ENCODE results near the gene GOLGA6L6. TPM values are rescaled to one million over a fixed set of nuclear protein-coding genes. Genes with fewer than 3 reads are reported as not detected.
"Not testable (repeated sequence)": the region's sequence is repeated elsewhere in the genome, so short reads cannot be mapped to it uniquely, and the experiment has no call there.

The GOLGA6L6 gene
- not detected for polyA plus RNA-seq (ENCODE audit: insufficient read length)

DNA sequence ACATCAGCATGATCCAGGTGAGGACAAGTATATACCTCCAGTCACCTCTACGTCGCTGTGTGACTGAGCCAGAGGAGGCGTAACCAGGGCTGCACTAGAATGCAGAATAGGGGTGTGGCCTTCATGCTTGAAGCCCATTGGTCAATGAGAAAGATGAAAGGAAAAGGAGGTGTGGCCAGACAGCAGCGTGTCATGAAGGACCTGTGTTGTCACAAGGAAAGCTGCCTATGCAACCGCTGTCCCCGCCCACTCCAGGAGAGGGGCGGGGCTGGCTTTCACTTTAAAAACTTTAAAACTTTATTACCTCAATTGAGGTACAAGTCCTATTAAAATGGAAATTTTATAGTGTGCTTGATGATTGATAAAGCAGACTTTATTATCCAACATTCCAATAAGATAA lies at the start of gene GOLGA6L6:
GOLGA6L6 (minus strand) TSS at position 101 of the 400 bp plus-strand sequence; CDS start at position 10, 91 bp downstream.
- not testable (repeated sequence) for DNase-seq

GRCh38 chr15:20590069-20590468 lies 48.5 kb upstream of the GOLGA6L6 start:
- not testable (repeated sequence) for DNase-seq

DNA sequence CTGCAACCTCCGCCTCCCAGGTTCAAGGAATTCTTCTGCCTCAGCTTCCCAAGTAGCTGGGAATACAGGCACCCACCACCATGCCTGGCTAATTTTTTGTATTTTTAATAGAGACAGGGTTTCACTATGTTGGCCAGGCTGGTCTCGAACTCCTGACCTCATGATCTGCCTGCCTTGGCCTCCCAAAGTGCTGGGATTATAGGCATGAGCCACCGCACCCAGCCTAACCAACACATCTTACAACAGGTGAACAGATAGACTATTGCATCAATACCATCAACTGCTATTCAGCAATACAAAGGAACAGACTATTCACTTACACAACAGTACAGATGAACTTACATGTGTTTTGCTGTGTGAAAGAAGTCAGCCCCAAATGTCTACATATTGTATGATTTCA lies 45.2 kb upstream of the GOLGA6L6 start:
- not testable (repeated sequence) for DNase-seq

GRCh38 chr15:20582726-20583115 lies 41.1 kb upstream of the GOLGA6L6 start:
- not testable (repeated sequence) for DNase-seq

DNA sequence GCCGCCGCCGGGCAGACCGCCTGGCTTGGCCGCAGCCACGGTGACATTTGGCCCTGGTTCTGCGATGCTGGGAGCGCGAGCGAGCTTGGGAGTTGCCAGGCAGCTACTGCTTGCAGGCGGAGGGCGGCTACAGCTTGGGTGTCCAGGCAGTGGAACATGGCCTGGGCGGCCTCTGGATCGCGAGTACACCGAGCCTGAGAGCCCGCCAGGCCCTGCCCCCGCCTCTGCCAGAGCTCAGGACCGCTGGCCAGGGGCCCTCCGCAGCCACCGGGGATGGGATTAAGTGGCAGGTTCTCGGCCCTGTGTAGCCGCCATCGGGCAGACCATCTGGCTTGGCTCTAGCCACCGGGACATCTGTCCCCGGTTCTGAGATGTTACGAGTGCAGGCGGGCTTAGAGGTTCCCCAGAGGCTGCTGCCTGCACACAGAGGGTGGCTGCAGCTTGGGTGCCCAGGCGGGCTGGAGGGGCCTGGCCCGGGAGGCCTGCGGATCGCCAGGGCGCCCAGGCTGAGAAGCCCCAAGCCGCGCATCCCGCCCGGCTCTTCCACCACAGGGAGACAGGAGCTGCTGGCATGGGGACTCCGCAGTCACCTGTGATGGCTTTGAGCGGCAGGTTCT lies 40.6 kb upstream of the GOLGA6L6 start:
- not testable (repeated sequence) for DNase-seq

- DNase-seq = not testable (repeated sequence)
These were observed 39.9 kb upstream of the GOLGA6L6 start for GRCh38 chr15:20581261-20582108.

DNA sequence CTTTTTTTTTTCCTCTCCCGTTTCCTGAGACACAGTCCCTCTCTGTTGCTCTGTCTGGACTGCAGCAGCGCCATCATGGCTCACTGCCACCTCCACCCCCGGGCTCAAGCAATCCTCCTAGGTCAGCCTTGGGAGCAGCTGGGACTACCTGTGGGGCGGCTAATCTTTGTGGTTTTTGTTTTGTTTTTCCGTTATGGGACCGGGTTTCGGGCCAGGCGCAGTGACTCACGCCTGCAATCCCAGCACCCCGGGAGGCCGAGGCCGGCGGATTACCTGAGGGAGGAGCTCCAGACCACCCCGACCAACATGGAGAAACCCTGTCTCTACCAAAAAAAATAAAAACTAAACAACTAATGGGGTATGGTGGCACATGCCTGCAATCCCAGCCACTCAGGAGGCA lies 38.1 kb upstream of the GOLGA6L6 start:
- DNase-seq = not testable (repeated sequence)

- DNase-seq = not testable (repeated sequence)
These were observed 9.7 kb upstream of the GOLGA6L6 start for GRCh38 chr15:20551289-20551688.

GRCh38 chr15:20505926-20506658 lies 35.5 kb downstream of the GOLGA6L6 start:
- not testable (repeated sequence) for DNase-seq

DNA sequence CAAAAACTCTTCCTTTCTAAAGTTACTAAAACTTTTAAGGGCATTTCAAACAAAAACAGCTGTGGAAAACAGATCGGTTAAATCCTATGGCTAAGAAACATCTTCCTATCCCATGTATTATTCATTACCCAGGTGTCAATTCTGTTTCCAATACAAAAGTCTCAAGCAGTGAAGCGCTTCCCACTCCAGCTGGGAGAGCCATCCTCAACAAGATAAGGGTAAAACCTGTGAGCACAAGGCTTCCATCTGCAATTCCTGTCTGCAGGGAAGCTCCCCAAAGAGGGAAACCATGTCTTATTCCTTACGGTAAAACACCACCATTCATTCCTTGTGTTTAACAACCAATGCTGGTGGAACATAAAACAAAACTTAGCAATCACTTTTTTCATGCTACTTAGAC lies 38.8 kb downstream of the GOLGA6L6 start:
- DNase-seq = not testable (repeated sequence)

GRCh38 chr15:20501512-20502222 lies 39.9 kb downstream of the GOLGA6L6 start:
- DNase-seq = not testable (repeated sequence)

GRCh38 chr15:20497781-20498180 lies 43.8 kb downstream of the GOLGA6L6 start:
- not testable (repeated sequence) for DNase-seq

GRCh38 chr15:20493035-20493434 lies 48.6 kb downstream of the GOLGA6L6 start:
- DNase-seq = not testable (repeated sequence)

- not testable (repeated sequence) for DNase-seq
These were observed 49.0 kb downstream of the GOLGA6L6 start for GRCh38 chr15:20492598-20492997.

DNA sequence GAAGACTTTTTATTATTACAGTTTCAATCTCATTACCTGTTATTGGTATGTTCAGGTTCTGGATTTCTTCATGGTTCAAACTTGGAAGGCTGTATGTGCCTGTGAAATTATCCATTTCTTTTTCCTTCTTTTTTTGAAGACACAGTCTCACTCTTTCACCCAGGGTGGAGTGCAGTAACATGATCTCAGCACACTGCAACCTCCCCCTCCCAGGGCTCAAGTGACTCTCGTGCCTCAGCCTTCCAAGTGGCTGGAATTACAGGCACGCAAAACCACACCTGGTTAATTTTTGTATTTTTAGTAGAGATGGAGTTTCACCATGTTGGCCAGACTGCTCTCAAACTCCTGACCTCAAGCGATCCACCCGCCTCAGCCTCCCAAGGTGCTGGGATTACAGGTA lies 52.3 kb downstream of the GOLGA6L6 start:
- DNase-seq = not testable (repeated sequence)

All from hindlimb muscle (tissue), 1 donor.